Tibial artery (tissue), 4 donors: ENCODE data around the gene DPYSL5.

Experiments used
- DNase-seq, 2 donors: peaks; one replicate each; pipeline ENCODE4 v3.0.0-alpha.2; 2019
- H3K27ac ChIP-seq, 2 donors: fragments of 200-600 bp; sonication (generic) in 1 of 2; 1 replicate in 1 of 2; 2 replicates in 1 of 2; pipeline ENCODE4 v1.5.1; 2018 to 2019; ENCODE audit warnings: mild to moderate bottlenecking in 1 of 2
- H3K27me3 ChIP-seq, 2 donors: fragments of 200-600 bp; sonication (generic) in 1 of 2; one replicate each; pipeline versions ENCODE4 v1.5.1 to v1.6.0; 2016 to 2019
- H3K36me3 ChIP-seq, 3 donors: fragments of 200-600 bp; sonication (generic) in 2 of 3; one replicate each; pipeline ENCODE4 v1.5.1; 2016 to 2019; ENCODE audit warnings: mild to moderate bottlenecking in 2 of 3
- H3K4me1 ChIP-seq, 4 donors: fragments of 200-600 bp; sonication (generic) in 2 of 4; 1 replicate in 3 of 4; 2 replicates in 1 of 4; pipeline ENCODE4 v1.5.1; 2016 to 2019
- H3K4me3 ChIP-seq, 2 donors: fragments of 200-600 bp; sonication (generic) in 1 of 2; 1 replicate in 1 of 2; 2 replicates in 1 of 2; pipeline ENCODE4 v1.5.1; 2018 to 2019; ENCODE audit warnings: mild to moderate bottlenecking in 2 of 2
- H3K9me3 ChIP-seq, 3 donors: fragments of 200-600 bp; sonication (generic) in 1 of 3; one replicate each; pipeline ENCODE4 v1.5.1; 2016 to 2019
- intact Hi-C: fragments of 100-400 bp; cut with DNase I; formaldehyde crosslinking; loops from one replicate; pipeline ENCODE4 v1.15.0; 2023; ENCODE audit warnings: low total_unique reads
- TF ChIP-seq, protein P1 (sequence below), 2 experiments: fragments of 200-600 bp in 1 of 2; fragments of 450-650 bp in 1 of 2; IDR thresholded peaks; one replicate each; pipeline ENCODE4 v1.5.1; 2017 to 2019; ENCODE audit warnings: antibody characterized with exemption in 2 of 2, mild to moderate bottlenecking in 1 of 2, moderate library complexity in 1 of 2

The DPYSL5 gene

DNA sequence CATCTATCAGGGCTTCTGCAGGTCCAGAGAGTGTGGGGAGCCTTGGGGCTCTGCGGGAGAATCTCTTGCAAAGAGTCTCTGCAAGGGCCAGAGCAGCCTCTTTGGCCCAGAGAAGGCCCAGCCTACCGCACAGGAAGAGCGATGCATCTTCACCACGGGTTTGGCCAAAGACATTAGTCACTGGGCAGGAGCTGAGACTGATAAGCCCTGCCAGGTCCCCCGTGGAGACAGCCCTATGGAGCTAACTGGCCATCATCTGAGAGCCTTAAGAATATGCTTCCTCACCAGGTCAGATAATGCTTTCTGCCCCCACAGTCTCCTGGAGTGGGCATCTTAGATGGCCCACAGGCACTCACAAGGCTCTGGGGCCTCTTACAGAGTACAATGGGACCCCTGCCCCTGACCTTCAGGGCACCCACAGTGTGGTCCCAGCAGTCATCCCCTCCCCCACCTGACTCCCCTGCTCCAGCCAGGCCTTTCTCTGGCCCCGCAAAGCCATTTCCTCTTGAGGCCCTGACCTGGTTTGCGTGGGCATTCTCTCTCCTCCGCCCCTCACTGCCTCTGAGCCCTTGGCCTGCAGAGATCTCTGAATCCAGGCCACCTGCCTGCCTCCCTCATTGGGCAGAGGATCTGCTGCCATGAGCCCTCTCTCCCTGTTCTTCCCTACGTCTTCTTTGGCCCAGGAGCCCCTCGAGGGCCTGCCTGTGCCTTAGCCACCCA is 90.6 kb downstream of the DPYSL5 start:
- peaks cover 0 to 18% of the 10 kb centered on the region in 2 donors for H3K27me3 ChIP-seq
- no peak overlapping the region for H3K27ac ChIP-seq
- H3K4me3 ChIP-seq, result no peak overlapping the region
- DNase-seq, result no peak
- H3K4me1 ChIP-seq, result no peaks in the 10 kb centered on the region
- intact Hi-C loops, result no loop called here
- no peaks in the 10 kb centered on the region for H3K36me3 ChIP-seq
- TF ChIP-seq, protein P1, sequence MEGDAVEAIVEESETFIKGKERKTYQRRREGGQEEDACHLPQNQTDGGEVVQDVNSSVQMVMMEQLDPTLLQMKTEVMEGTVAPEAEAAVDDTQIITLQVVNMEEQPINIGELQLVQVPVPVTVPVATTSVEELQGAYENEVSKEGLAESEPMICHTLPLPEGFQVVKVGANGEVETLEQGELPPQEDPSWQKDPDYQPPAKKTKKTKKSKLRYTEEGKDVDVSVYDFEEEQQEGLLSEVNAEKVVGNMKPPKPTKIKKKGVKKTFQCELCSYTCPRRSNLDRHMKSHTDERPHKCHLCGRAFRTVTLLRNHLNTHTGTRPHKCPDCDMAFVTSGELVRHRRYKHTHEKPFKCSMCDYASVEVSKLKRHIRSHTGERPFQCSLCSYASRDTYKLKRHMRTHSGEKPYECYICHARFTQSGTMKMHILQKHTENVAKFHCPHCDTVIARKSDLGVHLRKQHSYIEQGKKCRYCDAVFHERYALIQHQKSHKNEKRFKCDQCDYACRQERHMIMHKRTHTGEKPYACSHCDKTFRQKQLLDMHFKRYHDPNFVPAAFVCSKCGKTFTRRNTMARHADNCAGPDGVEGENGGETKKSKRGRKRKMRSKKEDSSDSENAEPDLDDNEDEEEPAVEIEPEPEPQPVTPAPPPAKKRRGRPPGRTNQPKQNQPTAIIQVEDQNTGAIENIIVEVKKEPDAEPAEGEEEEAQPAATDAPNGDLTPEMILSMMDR (IDR thresholded peaks at IDR 0.05), result no peak
- H3K9me3 ChIP-seq, result no peaks in the 10 kb centered on the region

DNA sequence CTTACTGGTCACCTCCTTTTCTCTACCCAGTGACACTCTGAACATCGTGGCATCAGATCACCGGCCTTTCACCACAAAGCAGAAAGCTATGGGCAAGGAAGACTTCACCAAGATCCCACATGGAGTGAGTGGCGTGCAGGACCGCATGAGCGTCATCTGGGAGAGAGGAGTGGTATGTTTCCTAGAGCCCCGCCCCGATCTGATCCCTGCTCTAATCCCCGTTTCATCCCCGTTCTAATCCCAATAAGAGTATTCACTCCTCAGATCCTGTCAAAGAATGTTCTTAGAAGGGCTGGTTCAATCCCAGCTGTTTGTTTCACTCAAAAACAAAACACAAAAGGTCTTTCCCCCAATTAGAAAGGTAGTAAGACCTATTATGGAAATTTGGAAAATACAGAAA is 92.1 kb downstream of the DPYSL5 start:
- no peak overlapping the region for H3K4me3 ChIP-seq
- no peaks in the 10 kb centered on the region for H3K9me3 ChIP-seq
- intact Hi-C loops, result loop anchor here (5.0 kb wide), 1 partner anchor 93 kb away; the partner anchor contains the start of gene DPYSL5
- H3K27me3 ChIP-seq, result peaks cover 0 to 28% of the 10 kb centered on the region in 2 donors
- no peak overlapping the region for H3K27ac ChIP-seq
- DNase-seq, result no peak
- no peaks in the 10 kb centered on the region for H3K4me1 ChIP-seq
- TF ChIP-seq, protein P1 (IDR thresholded peaks at IDR 0.05), result no peak
- H3K36me3 ChIP-seq, result no peaks in the 10 kb centered on the region

DNA sequence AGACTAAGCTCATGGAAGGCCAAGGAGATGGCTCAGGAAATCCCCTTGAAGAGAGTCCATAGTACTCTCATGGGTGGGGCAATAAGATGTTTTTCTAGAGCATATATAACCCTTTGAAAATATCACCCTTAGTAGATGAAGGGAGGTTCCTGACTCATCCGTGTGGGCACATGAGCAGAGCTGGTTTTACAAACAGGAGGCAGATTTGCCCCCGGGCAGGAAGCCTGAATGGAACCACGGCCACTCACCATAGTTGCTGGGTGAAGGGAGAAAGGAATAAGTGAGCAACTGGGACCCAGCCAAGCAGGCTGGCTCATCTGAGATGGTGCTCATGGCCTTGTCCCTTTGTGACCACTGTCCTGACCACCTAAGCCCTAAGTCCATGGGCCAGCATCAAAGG is 93.6 kb downstream of the DPYSL5 start:
- Histone ChIP-seq H3K27me3 (peaks cover 0 to 39% of the 10 kb centered on the region in 2 donors), H3K4me3 (no peak overlapping the region), H3K4me1 (no peaks in the 10 kb centered on the region), H3K9me3 (no peaks in the 10 kb centered on the region), H3K36me3 (no peaks in the 10 kb centered on the region), H3K27ac (no peak overlapping the region)
- no peak for DNase-seq
- TF ChIP-seq, protein P1 (IDR thresholded peaks at IDR 0.05), result no peak
- intact Hi-C loops, result loop anchor here (5.0 kb wide), 1 partner anchor 94 kb away; the partner anchor contains the start of gene DPYSL5

DNA sequence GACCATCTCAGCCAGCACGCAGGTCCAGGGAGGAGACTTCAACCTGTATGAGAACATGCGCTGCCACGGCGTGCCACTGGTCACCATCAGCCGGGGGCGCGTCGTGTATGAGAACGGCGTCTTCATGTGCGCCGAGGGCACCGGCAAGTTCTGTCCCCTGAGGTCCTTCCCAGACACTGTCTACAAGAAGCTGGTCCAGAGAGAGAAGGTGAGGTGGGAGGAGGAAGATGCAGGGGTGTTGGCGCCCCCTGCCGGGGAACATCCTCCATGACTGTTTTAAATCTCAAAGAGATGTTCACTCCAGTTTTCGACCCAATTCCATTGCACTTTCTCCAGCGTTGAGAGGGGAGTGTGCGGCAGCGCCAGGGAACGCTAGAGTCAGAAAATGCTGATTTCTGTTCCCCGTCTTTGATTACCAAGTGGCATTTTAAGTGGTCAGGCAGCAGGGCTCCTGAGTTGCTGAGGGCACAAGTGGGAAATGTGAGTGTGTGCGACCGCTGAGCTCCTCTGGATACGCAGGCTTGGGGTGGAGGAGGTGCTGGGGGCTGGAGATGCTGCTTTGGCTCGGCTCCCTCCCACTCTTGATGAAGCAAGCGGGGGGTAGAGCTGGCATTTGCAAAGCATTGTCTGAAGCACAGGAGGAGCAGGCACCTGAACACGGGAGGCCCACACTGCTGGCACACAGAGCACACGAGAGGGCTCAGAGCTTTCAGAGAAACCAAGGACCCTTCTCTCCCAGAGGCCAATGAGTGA is 94.8 kb downstream of the DPYSL5 start:
- TF ChIP-seq, protein P1 (IDR thresholded peaks at IDR 0.05), result peak; percentile 60 to 68
- DNase-seq, result peak in 1 of 2 donors; percentile 52
- Histone ChIP-seq H3K4me1 (peaks cover 0 to 4% (median 0%) of the 10 kb centered on the region in 4 donors), H3K4me3 (no peak overlapping the region), H3K27me3 (peaks cover 0 to 52% of the 10 kb centered on the region in 2 donors), H3K36me3 (no peaks in the 10 kb centered on the region), H3K27ac (no peak overlapping the region), H3K9me3 (no peaks in the 10 kb centered on the region)
- intact Hi-C loops, result loop anchor here (5.0 kb wide), 1 partner anchor 95 kb away; the partner anchor contains the start of gene DPYSL5

DNA sequence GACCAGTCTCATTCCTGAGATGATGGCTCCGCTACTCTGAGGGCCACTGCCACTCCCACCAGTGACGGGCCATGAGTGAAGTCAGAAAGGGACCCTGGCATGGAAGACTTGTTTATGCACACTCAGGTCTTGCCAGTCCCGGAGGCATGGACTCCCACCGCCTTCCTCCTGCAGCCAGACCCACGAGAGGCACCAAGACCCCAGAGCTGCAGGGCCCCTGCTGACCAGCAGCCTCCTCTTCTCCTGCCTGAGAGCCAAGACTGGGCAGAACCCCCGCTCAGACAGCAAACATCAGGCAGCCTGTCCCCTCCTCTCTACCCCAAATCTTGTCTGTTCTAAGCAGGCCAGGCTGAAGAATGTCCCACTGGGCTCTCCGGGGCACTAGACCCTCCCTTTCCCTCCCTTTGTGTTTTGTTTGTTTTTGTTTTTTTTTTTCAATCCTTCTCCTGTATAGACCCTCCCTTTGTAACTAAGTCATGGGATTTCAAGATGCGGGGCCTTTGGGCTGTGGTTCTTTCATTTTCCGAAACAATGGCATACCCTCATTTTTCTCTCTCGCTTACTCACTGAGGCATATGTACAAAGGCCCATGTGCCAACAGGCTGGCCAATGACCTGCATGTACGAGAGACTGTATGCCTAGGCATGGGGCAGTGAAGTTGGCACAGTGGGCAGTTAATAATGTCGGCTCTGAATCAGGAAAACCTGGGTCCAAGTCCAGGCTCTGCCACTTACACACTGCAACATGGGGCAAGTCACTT is 98.2 kb downstream of the DPYSL5 start:
- DNase-seq, result no peak
- H3K36me3 ChIP-seq, result no peaks in the 10 kb centered on the region
- no peaks in the 10 kb centered on the region for H3K9me3 ChIP-seq
- H3K4me1 ChIP-seq, result peaks cover 0 to 4% (median 0%) of the 10 kb centered on the region in 4 donors
- peaks cover 0 to 79% of the 10 kb centered on the region in 2 donors for H3K27me3 ChIP-seq
- H3K27ac ChIP-seq, result no peak overlapping the region
- intact Hi-C loops, result no loop called here
- no peak overlapping the region for H3K4me3 ChIP-seq
- TF ChIP-seq, protein P1 (IDR thresholded peaks at IDR 0.05), result no peak
